Stimulated activated CD8-positive, alpha-beta memory T cell treated with anti-CD3 and anti-CD28 coated beads, Interleukin-2, amount 100 ng/mL, for 48 hours (primary cell): ENCODE measurements around the gene ATP1A1.

Source experiments
- DNase-seq, 2 donors: peaks; one replicate each; pipeline ENCODE4 v3.0.0-alpha.2; 2020; ENCODE audit warnings: low read depth in 2 of 2

Gene ATP1A1

GRCh38 chr1:116372651-116373430 is at the start of gene ATP1A1:
Gene ATP1A1 (plus strand): TSS chr1:116373244. CDS start chr1:116373512, 268 bp downstream.
- DNase-seq = peak; percentile 98

- DNase-seq = no peak
Observed at GRCh38 chr1:116323491-116323890, 49.6 kb upstream of the ATP1A1 start.

DNA sequence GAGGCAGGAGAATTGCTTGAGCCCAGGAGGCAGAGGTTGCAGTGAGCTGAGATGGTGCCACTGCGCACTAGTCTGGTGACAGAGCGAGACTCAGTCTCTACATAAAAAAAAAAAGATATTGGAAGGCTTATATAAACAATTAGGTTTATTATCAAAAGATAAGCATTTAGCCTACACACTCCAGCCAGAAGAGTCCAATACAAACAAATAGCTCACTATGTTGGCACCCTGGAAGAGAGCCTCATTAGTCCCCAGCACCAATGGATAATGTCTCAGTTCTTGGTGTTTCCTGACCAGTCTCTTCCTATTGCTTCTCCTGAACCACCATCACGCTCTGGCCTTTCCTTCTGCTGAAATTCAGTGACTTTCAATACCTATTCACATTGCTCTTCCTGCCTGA is 48.6 kb upstream of the ATP1A1 start:
- no peak for DNase-seq

GRCh38 chr1:116325104-116325503 is 47.9 kb upstream of the ATP1A1 start:
- no peak for DNase-seq

- DNase-seq = no peak
Observed at GRCh38 chr1:116325922-116326321, 47.1 kb upstream of the ATP1A1 start.

- DNase-seq = no peak
Observed at GRCh38 chr1:116326486-116326885, 46.6 kb upstream of the ATP1A1 start.

DNA sequence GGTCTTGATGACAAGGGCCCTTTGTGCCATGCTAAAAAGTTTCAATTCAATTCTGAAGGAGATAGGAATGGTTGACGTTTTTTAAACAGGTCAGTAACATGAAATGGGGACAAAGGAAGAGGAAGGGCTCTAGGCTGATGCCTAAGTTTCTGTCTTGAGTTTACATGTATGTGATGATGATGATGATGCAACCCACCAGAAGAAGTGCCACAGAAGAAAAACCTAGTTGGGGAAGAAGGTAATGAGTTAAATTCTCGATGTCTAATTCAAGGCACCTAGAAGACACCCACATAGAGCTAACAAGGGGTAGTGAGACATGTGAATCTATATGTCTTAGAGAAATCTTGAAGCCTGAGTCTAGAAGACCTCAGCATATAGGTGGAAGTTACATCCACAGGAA is 44.4 kb upstream of the ATP1A1 start:
- no peak for DNase-seq

GRCh38 chr1:116329524-116330341 is 43.3 kb upstream of the ATP1A1 start:
- DNase-seq = no peak

GRCh38 chr1:116330342-116330652 is 42.7 kb upstream of the ATP1A1 start:
- no peak for DNase-seq

DNA sequence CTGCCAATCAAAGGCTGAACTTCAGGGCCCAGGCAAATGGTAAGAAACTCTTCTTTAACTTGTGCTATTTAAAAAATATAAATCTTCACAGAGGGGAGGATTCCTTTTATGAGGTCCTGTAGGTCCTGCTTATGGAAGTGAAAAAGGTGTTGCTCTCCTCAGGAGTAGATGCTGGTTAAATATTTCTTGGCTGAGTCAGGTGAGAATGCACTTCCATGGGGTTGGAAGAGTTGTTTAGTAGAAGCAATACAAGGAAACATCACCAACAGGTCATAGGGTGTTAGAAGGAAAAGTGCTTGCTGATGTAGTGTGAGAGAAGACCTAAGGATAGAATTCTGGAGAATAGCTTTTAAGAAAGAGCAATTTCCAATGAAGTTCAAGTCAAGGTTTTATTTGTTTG is 42.2 kb upstream of the ATP1A1 start:
- no peak for DNase-seq

GRCh38 chr1:116331523-116331922 is 41.5 kb upstream of the ATP1A1 start:
- DNase-seq = no peak

DNA sequence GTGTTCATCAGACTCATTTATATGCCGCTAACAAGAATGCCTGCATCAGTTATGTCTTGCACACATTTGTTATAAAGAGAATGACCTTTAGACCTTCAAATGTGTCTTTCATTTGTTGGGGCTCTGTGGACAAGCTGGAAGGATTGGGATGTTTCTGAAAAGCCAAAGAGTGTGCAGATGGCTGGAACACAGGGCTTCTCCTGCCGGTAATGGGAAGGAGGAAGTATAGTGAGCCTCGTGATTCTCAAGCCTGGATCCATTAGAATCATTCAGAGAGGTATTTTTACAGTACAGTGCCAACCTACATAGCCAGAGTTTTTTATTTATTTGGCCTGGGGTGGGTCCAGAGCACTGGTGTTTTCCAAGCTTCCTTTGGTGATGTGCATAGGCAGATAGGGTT is 40.6 kb upstream of the ATP1A1 start:
- DNase-seq = no peak

DNA sequence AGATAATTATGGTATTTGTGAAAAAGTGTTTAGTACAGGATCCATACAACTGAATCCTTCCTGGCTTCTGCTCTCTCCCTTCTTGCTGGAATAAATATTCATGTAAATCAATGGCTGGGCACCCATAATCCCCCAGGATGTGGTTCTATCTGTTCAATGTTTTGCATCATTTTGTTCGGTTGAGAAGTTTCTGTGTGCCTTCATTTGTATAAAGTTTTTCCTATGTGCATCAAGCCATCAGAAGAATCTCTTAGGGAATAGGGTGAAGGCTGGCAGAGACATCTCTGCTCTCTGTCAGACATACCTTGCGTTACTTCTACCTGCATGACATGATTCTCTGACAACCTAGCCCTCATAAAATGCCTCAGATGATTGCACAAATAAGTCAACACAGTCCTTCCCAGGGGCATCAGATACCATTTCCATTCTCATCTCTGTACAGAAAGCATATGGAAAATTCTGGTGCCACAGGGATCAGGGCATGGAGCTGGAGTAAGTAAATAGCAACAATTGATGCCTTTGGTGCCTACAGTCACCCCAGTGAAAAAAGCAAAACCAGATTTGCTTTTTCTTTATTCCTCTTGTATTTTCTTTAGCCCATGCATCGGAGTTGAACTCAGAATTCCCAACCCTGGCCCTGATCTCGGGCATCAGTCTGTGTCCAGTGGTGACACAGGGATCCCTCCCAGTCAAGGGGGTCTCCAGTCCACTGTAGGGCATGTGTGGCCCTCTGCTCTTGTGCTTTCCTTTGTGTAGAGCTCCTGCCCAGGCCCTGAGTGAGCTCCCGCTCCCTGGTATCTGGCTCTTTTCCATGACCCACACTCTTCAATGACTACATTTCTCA is 39.7 kb upstream of the ATP1A1 start:
- no peak for DNase-seq

- DNase-seq = no peak
Observed at GRCh38 chr1:116334015-116334547, 39.0 kb upstream of the ATP1A1 start.

- no peak for DNase-seq
Observed at GRCh38 chr1:116334868-116335635, 38.0 kb upstream of the ATP1A1 start.

DNA sequence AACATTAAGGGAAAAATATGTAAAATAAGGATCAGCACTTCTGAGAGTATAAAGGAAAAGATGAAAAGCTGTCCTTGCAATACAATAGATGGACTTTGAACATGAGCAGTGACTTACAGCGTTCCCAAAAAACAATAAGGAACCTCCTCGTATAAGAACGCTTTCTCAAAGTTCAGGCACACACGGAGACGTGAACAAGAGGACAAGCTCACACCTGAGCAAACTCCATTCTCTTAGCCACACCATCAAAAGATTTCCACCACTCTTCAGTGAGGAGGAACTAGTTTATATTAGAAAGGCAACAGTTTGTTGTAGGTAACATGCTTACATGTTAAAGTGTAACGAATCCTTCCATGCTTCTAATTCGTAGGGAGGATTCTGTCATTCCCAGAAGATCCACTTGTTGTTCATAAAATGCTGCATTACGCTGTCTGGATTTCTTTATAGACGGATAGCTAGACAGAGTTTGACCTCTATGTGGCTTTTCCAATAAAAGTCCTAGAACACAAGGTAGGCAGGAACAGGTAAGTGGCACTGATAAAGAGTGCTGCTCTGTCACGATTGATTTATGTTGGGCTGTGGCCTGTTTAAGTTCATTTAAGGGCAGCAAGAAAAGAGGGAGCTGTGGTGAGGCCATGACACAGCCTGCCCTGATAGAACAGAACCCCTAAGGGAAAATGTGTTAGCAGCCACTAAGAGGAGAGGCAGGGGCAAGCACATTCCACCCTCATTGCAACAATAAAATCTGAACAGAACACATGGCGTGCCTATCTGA is 37.0 kb upstream of the ATP1A1 start:
- DNase-seq = no peak

- no peak for DNase-seq
Observed at GRCh38 chr1:116337398-116337797, 35.6 kb upstream of the ATP1A1 start.

DNA sequence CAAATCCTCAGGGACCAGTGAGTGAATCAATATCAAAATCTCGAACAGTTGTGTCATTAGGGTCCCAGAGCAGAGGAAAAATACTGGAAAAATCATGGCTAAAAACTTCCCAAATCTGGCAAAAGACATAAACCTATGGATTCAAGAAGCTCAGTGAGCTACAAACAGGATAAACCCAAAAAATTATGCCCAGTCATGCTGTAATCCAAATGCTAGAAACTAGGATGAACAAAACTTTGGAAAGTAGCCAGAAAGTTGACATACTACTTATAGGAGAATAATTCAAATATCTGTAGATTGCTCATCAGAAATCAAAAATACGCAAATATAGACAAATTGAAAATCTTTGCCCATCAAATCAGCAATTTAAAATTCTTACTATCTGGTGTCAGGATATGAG is 34.6 kb upstream of the ATP1A1 start:
- no peak for DNase-seq

GRCh38 chr1:116340506-116341231 is 32.4 kb upstream of the ATP1A1 start:
- no peak for DNase-seq

DNA sequence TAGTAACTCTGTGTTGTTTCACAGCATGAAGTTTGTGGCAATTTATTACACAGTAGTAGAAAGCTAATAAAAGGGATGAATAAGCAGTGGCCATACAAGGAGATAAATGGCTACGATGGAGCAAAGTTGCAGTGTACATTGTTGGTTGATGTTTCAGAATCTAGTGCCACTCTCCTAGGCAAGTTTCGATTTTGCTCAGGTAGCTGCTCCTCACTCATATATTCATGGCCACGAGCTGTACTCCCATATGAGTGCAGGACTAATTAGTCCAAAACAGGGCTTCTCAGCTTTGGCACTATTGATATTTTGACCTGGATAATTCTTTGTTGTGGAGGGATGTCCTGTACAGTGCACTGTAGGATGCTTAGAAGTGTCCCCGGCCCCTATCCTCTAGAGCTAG is 30.0 kb upstream of the ATP1A1 start:
- DNase-seq = no peak
